Peyer's patch (tissue), 4 donors: ENCODE data around the gene RAB27B. TPM values are rescaled to one million over a fixed set of nuclear protein-coding genes. Genes with fewer than 3 reads are reported as not detected.
"Not testable (repeated sequence)": the region's sequence is repeated elsewhere in the genome, so short reads cannot be mapped to it uniquely, and the experiment has no call there.

Experiments
- DNase-seq, 3 donors: peaks; one replicate each; pipeline ENCODE4 v3.0.0-alpha.2; 2017 to 2019
- H3K27ac ChIP-seq, 4 donors: fragments of 200-600 bp; sonication (generic); one replicate each; pipeline ENCODE4 v1.5.1; 2016 to 2019
- H3K27me3 ChIP-seq, 2 donors: fragments of 200-600 bp; sonication (generic); one replicate each; pipeline ENCODE4 v1.5.1; 2019
- H3K36me3 ChIP-seq, 3 donors: fragments of 200-600 bp; sonication (generic); one replicate each; pipeline ENCODE4 v1.5.1; 2016 to 2019
- H3K4me1 ChIP-seq, 4 donors: fragments of 200-600 bp; sonication (generic); one replicate each; pipeline ENCODE4 v1.5.1; 2016 to 2019
- H3K4me3 ChIP-seq, 4 donors: fragments of 200-600 bp; sonication (generic); 1 replicate in 3 of 4; 2 replicates in 1 of 4; pipeline ENCODE4 v1.5.1; 2016 to 2019; ENCODE audit warnings: mild to moderate bottlenecking in 1 of 4
- H3K9me3 ChIP-seq, 4 donors: fragments of 200-600 bp; sonication (generic); one replicate each; pipeline ENCODE4 v1.5.1; 2016 to 2019; ENCODE audit warnings: mild to moderate bottlenecking in 1 of 4
- CTCF ChIP-seq, 6 experiments: fragments of 450-650 bp in 4 of 6; fragments of 200-600 bp in 2 of 6; sonication (generic) in 1 of 6; IDR thresholded peaks; one replicate each; pipeline ENCODE4 v1.5.1; 2017 to 2019; ENCODE audit warnings: antibody characterized with exemption in 6 of 6, mild to moderate bottlenecking in 3 of 6, moderate library complexity in 1 of 6
- POLR2A ChIP-seq, 2 donors: fragments of 450-650 bp; IDR thresholded peaks; one replicate each; pipeline ENCODE4 v1.5.1; 2017; ENCODE audit warnings: antibody characterized with exemption in 2 of 2, mild to moderate bottlenecking in 2 of 2, moderate library complexity in 2 of 2
- total RNA-seq, 4 donors: library from RNA; depleted of rRNA; stranded (reverse); fragments of >200 nt; gene quantifications; one replicate each; pipeline ENCODE4 v1.1.0, GENCODE V29; 2016

Gene RAB27B
- total RNA-seq, 4 donors from 2014 or later = 2.5 to 7.1 (median 4.7) TPM

GRCh38 chr18:54815086-54815485 is 13.2 kb upstream of the RAB27B start:
- Histone ChIP-seq H3K4me1 (no peaks in the 10 kb centered on the region), H3K9me3 (no peaks in the 10 kb centered on the region), H3K27ac (no peak overlapping the region), H3K27me3 (no peaks in the 10 kb centered on the region), H3K36me3 (no peaks in the 10 kb centered on the region), H3K4me3 (no peak overlapping the region)
- TF ChIP-seq POLR2A (IDR thresholded peaks at IDR 0.05) (no peak), CTCF (IDR thresholded peaks at IDR 0.05) (no peak)
- DNase-seq = no peak

DNA sequence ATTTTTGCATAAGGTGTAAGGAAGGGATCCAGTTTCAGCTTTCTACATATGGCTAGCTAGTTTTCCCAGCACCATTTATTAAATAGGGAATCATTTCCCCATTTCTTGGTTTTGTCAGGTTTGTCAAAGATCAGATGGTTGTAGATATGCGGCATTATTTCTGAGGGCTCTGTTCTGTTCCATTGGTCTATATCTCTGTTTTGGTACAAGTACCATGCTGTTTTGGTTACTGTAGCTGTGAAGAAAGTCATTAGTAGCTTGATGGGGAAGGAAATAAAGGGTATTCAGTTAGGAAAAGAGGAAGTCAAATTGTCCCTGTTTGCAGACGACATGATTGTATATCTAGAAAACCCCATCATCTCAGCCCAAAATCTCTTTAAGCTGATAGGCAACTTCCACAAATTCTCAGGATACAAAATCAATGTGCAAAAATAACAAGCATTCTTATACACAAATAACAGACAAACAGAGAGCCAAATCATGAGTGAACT is 7.4 kb upstream of the RAB27B start:
- H3K4me3 ChIP-seq, H3K9me3 ChIP-seq, H3K27ac ChIP-seq, H3K36me3 ChIP-seq, DNase-seq, H3K4me1 ChIP-seq, H3K27me3 ChIP-seq: not testable (repeated sequence)

- no peak for TF ChIP-seq POLR2A (IDR thresholded peaks at IDR 0.05)
- TF ChIP-seq CTCF (IDR thresholded peaks at IDR 0.05) = no peak
- Histone ChIP-seq H3K9me3 (no peaks in the 10 kb centered on the region), H3K36me3 (no peaks in the 10 kb centered on the region), H3K27ac (no peak overlapping the region), H3K4me1 (peaks cover 0 to 6% (median 0%) of the 10 kb centered on the region in 4 donors), H3K27me3 (no peaks in the 10 kb centered on the region), H3K4me3 (no peak overlapping the region)
- DNase-seq = no peak
Observed at GRCh38 chr18:54822872-54823845, 5.1 kb upstream of the RAB27B start.

DNA sequence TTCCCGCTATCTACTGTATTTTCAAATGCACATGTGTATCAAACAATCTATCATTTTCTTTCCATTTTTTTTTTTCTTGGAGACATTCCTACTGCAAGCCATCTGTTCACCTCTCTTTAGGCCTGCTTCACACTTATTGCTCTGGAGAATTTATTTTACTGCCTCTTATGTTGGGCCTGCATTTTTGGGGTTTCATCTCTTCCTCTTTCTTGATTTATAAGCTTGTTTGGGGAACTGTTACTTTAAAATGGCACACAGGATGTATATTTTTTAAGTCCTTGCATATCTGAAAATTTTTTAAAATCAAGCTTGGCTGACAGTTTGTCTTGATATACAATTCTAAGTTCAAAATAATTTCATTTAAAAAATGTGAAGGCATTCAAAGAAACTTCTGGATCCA is 3.5 kb upstream of the RAB27B start:
- no peaks in the 10 kb centered on the region for H3K36me3 ChIP-seq
- H3K27me3 ChIP-seq = no peaks in the 10 kb centered on the region
- no peak overlapping the region for H3K4me3 ChIP-seq
- peaks cover 0 to 8% (median 0%) of the 10 kb centered on the region in 4 donors for H3K4me1 ChIP-seq
- no peak overlapping the region for H3K27ac ChIP-seq
- H3K9me3 ChIP-seq = no peaks in the 10 kb centered on the region
- DNase-seq = no peak
- TF ChIP-seq POLR2A (IDR thresholded peaks at IDR 0.05) (no peak), CTCF (IDR thresholded peaks at IDR 0.05) (no peak)

GRCh38 chr18:54825601-54826344 is 2.5 kb upstream of the RAB27B start:
- H3K27me3 ChIP-seq = no peaks in the 10 kb centered on the region
- H3K9me3 ChIP-seq = no peaks in the 10 kb centered on the region
- peaks cover 0 to 8% (median 0%) of the 10 kb centered on the region in 4 donors for H3K4me1 ChIP-seq
- DNase-seq = no peak
- no peak overlapping the region for H3K27ac ChIP-seq
- no peaks in the 10 kb centered on the region for H3K36me3 ChIP-seq
- TF ChIP-seq CTCF (IDR thresholded peaks at IDR 0.05) (no peak), POLR2A (IDR thresholded peaks at IDR 0.05) (no peak)
- no peak overlapping the region for H3K4me3 ChIP-seq

- Histone ChIP-seq H3K9me3 (no peaks in the 10 kb centered on the region), H3K27ac (peak overlapping the region in 2 of 4 donors; percentile 68 to 80), H3K4me1 (peaks cover 0 to 8% (median 0%) of the 10 kb centered on the region in 4 donors), H3K36me3 (no peaks in the 10 kb centered on the region), H3K27me3 (no peaks in the 10 kb centered on the region), H3K4me3 (peak overlapping the region; percentile 37 to 66 (median 55))
- TF ChIP-seq POLR2A (IDR thresholded peaks at IDR 0.05) (no peak), CTCF (IDR thresholded peaks at IDR 0.05) (no peak)
- DNase-seq = no peak
Observed at GRCh38 chr18:54828986-54829385, 709 bp downstream of the RAB27B start.
